CD4-positive, alpha-beta T cell treated with Interleukin-10 for 1 hour (primary cell): ENCODE measurements around the gene PLAAT2.
"Not testable (repeated sequence)": the region's sequence is repeated elsewhere in the genome, so short reads cannot be mapped to it uniquely, and the experiment has no call there.

ENCODE experiments used
- DNase-seq: peaks from one replicate; pipeline ENCODE4 v3.0.0-alpha.2; 2020

The PLAAT2 gene

DNA sequence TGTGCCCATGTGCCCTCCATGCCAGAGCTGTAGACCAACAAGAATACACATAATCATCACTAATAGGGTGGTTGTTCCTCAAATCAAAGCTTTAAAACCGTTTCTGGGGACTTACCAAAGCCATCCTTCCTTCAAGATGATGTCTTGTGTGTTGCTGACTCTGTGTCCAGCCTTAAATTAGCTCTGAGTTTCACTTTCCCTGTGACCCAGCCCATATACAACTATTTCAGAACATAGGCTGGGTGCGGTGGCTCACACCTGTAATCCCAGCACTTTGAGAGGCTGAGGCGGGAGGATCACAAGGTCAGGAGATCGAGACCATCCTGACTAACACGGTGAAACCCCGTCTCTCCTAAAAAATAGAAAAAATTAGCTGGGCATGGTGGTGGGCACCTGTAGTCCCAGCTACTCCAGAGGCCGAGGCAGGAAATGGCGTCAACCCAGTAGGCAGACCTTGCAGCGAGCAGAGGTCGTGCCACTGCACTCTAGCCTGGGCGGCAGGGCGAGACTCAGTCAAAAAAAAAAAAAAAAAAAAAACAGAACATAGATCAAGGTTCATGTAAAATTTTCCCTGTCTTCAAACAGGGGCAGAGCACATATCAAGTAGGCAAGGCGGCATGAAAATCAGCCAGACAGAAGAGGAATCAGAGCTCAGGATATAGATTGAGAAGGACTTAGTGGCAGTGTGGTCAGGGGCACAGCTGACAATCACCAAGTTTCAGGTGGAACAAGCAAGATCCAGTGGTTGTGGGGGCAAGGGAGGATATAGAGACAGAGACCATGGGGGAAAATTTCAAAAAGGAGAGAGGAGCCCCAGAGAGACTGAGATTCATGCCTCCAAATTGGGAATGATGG, at the start of gene PLAAT2:
Gene PLAAT2 (minus strand): TSS at position 179 of the 855 bp plus-strand sequence. CDS start 55 bp downstream, at position 124.
- no peak for DNase-seq

DNA sequence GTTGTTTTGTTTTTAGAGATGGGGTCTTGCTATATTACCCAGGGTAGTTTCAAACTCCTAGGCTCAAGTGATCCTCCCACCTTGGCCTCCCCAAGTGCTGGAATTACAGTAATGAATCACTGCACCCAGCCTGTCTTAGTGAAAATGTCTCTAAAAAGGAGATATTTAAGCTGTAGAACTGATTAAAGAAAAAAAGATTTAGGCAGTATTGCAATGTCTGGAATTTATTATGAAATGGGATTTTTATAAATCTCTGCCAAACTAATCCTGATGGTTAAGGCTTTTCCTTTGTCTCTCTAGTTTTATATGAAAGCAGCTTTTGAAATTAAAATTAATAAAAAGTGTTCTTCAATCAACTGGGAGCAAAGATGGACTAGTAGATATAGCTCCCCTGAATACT, 49.0 kb upstream of the PLAAT2 start:
- no peak for DNase-seq

DNA sequence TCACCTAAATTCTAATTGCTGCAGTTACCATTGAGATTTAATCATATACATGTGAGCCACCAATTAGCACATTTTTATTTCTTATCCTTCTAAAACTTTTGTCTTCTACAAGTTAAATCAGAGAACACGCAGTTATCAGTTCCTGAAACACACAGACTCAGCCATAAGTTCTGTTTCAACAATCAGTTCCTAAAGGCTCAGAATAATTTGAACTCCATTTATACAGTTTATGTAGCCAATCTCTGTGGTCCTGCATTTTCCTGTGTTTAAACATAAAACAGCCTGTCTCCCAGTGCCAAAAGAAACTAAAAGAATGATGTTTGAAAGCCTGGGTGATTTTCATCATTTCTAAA, 48.2 kb upstream of the PLAAT2 start:
- no peak for DNase-seq

DNA sequence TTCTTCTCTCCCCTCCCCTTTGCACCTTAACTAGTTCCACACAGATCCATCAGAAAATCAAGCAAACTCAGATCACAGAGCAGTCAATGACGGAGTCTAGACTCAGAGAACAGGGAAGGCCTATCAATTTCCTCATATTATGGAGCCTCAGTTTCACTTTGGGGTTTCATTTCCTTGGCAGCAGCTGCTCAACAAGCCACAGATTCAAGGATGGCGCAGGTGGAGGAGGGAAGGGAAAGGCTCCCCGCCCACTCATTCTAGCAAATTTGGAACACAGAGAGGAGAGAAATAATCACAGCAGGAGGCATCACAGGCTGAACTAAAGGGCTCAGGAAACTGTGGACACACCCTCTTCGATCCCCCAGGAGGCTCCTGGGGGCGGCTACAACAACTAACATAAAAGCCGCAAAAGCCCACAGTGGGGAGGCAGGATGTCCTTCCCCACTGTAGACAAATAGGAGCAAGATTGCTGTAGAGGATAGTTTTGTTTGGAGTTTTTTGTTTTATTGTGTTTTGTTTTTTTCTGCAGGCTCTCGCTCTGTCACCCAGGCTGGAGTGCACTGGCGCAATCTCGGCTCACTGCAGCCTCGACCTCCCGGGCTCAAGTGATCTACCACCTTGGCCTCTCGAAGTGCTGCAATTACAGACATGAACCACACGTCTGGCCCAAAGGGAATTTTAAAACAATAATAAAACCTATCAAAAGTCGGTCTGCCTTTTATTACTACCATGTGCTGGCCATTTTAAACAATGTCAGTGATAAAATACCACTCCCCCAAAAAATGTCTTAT, 47.6 kb upstream of the PLAAT2 start:
- DNase-seq: no peak

DNA sequence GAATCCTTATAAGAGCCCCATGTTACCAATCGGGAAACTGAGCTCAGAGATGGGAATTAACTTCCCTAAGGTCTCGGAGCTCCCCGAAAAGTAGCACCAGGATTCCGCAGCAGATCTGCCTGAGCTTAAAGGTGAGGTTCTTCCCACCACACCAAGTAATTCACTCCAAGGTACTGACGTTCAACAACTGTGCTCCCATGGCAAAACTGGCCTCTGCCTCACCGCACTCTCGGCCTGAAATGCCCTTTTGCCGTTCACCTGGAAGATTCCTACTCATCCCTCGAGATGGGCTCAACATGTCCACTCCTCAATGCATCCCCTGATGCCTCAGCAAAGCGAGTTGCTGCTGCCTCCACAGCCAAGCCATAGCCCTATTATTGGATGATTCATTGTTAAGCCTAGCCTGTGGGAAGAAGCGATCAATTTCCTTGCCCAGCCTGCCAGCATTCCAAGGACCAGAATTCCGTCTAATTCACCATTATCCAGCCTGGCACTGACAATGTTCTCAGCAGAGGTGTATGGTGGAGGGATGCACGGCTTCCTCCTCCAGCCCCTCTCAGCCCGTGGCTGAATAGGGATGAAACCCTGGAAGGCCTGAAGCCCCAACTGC, 46.9 kb upstream of the PLAAT2 start:
- DNase-seq: no peak

DNA sequence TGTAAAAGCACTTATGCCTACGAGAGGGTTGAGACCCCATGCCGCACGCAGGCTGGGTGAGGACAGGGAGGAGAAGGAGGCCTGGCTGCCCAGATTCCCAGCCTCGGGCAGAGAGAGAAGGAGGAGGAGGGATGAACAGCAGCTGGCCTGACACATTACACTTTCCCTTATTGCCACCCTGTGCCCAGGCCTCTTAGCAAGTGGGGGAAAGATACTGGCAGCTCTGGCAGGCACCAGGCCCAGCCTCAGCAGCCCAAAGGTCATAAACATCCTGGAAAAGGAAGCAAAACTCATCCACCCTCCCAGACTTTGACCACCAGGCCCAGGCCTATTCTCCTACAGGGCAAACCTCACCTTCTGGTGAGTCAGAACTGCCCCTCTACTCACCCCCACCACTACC, 46.4 kb upstream of the PLAAT2 start:
- no peak for DNase-seq

DNA sequence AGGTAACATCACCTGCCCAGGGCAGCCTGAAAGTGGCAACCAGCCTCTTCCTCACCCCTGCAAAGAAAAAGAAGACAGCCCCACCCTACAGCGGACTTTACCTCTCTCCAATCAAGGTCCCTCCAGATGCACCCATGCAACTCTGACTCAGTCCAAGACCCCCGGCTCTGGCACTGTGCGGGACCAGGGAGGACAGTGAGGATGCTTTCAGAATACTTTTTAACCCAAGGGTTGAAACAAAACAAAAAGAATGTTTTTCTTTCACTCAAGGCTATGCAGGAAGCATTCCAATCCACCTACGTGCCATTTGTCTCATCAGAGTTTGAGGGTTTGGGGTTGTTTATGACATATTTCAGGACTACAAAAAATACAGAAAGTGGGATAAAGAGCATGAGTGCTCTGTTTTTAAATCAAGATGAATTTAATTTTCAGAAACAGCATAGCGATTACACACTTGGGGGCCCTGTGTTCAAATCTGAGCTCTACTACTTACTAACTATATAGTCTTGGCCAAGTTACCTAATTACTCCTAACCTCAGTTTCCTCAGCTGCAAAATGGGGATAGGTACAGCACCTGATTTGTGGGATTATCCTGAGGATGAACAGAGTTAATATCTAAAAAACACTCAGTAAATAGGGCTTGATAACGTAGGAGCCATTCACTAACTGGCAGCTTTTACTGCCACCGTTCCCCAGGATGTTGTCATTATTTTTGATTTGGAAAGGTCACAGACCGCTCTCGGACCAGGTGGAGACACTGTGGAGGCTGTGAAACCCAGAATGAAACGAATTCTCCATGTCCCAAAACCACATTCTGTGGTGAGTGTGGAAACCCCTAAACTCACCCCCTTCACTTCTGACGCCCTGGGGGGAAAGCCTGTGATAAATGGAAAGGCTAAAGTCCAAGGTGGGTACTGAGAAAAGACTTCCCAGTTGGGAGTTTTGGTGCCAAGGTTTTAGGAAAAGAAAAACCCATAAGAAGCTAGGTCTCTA, 45.5 kb upstream of the PLAAT2 start:
- no peak for DNase-seq

DNA sequence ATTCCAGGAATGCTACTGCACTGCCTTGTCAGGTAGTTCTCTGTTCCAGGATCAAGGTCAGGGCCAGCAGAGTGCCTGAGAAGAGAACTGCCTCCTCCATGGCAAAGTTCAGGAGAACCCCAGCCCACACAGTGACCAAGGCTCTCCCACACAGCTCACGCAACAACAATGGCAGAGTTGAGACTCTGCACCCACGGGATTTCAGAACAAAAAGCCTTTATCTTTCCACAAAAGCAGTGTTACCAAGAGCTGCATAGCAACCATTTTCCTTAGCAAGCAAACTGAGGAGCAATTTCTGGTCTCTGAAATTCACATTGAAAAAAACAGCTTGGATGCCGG, 40.0 kb upstream of the PLAAT2 start:
- no peak for DNase-seq

DNA sequence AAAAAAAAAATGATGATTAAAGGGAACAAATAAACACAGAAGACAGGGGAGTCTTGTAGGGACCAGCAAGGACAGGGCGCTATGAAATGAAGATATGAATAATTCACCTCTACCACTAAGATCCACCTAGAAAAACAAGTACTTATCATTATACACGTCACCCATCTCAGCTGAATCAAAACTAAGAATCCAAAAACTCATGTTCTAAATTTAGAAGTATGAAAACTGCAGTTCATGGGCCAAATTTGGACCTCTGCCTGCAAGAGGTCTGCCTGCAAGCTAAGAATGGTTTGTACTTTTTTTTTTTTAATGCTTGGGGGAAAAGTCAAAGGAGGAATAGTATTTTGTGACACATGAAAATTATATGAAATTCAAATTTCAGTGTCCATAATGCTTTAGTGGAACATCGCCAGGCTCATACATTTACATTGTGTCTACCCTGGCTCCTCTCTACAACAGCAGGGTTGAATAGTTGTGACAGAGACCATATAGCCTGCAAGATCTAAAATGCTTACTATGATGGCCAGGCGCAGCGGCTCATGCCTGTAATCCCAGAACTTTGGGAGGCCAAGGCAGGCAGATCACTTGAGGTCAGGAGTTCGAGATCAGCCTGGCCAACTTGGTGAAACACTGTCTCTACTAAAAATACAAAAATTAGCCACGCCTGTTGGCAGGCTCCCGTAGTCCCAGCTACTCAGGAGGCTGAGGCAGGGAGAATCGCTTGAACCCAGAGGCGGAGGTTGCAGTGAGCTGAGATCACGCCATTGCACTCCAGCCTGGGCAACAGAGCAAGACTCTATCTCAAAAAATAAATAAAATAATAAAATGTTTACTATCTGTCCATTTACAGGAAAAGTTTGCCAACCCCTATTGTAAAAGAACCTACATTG, 39.4 kb upstream of the PLAAT2 start:
- not testable (repeated sequence) for DNase-seq

DNA sequence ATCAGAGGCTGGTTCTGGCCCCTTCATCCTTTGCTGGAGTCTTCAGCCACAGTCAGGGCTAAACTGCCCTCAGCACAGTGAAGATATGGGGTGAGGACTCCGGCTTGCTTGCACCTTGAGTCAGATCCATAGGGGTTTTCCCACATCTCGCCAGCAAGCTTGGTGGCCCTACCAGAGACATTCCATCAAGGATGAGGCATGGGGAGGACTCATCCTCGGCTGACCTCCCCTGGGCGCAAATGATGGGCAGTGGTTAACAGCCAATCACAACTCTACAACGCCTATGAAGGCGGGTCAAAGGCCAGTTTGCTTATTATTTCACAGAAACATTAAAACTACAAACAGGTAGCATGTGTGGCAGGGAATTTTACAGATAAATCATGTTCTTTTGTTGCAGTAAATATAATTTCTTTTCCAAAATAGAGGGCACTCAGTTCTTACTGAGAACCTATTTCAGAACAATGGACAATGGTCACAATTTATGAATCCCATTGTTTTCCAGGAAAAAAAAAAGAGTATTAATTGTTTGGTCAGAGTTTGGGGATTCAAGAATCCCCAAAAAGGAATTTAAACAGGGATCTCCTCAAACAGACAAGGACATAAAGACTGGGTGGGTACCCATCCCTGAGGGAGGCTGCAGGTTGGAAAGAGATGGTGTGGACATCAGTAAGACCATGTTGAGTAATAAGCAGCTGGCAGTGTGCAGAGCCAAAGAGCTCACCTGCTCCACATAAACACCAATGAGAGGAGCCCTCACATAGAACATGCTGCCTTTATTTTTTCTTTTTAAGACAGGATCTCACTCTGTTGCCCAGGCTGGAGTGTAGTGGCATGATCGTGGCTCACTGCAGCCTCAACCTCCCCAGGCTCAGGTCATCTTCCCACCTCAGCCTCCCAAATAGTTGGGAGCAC, 36.3 kb upstream of the PLAAT2 start:
- DNase-seq: no peak

DNA sequence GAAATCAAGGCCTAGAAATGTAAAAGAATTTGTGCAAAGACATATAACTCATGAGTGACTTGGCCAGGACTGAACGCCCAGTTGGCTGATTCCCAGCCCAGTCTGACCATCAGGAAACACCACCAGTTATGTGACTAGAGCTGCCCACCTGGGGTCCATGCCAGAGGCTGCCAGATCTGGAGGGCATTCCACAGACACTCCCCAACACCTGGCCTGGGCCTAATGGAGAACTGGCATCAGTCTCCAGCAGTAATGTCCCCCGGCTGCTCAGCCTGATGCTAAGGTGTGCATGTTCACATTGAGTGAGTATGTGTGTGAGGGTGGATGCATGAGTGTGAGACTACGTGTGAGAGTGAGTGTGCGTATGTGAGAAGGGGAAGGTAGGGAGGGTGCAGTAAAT, 35.4 kb upstream of the PLAAT2 start:
- no peak for DNase-seq

DNA sequence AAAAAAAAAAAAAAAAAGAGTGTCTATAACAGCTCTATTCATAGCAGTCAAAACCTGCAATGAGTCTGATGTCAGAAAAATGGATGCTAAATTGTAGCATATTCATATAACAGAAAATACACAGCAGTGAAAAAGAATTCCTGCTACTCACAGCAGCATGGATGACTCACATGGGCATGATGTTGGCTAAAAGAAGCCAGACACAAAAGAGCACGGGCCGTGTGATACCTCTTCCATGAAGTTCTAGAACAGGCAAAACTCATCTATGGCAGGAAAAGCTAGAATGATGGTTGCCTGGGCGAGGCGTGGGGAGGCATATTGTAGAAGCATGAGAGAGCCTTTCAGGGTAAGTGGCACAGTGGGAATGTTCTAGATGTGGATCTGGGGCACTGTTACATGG, 32.1 kb upstream of the PLAAT2 start:
- DNase-seq: no peak

DNA sequence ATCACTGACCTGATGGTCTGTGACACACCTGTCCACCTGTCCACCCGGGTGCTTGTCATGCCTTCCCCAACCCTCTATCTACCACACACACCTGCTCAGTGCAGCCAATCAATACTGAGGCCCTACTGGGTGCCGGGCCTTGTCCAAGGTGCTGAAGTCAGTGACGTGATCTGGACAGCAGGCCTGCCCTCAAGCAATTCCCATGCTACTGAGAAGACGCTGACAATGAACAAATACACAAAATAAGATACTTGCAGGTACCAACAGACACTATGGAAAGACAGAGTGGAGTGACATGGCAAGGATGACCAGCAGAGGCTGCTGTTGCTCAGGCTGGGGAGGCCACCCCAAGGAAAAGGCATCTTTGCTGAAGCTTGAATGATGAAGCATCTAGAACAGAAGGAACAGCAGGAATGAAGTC, 29.8 kb upstream of the PLAAT2 start:
- no peak for DNase-seq

DNA sequence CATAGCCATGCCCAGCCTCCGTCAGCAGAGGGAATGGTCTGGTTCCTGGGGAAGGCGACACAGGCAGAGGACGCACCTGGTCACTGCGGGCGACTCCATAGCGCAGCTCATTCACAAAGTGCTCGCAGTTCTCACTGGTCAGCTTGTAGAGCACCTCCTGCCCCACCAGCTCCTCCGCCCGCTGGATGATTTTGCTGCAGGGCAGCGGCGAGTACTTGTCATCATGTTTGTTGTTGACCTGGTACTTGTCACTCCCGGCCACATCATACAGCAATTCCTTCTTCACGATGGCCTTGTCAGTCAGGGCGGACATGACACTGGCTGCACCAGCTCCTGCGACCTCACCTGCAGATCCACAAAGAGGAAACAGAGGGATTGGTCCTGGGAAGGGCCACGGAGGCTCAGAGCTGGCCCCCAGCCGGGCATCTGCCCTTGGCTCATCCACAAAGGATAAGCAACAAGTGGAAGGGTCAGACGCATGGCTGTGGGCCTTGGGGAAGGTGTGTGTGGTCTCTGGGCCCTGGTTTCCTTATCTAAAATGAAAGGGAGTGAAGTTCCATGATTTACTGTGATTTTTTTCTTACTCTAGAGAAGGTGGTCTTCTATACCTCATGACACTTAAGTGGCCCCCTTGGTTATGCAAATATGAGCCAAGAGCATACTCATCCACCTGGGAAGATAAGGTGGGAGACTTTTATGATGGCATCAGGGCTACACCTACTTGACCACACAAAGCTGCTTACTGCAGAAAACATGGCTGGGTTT, 27.0 kb upstream of the PLAAT2 start:
- no peak for DNase-seq

DNA sequence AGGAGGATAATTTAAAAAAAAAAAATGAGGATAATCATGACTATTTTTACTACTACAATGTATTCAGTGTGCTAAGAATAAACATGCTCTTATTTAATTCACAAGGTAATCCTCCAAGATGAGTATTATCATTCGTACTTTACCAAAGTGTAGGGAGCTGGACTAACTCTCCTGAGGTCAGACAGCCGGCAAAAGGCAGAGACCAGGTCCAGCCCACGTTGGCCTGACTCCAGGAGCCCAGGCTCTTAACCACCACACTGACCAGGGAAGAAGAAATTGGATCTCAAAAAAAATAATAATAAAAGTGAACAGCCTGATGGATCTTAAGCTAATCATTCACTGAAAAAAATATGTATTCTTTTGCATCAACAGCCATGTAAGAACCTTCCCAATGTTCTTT, 25.8 kb upstream of the PLAAT2 start:
- DNase-seq: no peak

DNA sequence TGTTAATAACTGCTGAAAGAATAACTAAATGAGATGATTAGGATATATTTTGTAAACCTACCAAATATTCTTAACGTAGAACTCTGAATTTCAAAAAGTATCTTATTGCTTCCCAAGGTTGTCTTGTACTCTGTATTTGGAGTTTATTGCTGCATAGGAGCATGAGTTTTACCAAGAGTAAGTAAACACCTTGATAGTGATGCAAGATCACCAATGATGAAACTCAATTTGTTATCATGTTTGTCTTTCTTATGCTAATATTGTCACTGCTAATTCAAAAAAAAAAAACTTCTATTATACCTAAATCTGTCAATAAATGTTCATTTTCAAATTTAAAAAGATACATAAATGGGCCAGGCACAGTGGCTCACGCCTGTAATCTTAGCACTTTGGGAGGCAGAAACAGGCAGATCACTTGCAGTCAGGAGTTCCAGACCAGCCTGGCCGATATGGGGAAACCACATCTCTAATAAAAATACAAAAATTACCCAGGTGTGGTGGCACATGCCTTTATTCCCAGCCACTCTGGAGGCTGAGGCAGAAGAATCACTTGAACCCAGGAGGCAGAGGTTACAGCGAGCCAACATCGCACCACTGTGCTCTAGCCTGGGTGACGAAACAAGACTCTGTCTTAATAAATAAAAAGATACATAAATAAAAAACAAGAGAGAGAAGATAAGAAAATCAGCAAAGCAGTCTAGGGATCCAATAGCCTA, 23.4 kb upstream of the PLAAT2 start:
- DNase-seq: no peak

DNA sequence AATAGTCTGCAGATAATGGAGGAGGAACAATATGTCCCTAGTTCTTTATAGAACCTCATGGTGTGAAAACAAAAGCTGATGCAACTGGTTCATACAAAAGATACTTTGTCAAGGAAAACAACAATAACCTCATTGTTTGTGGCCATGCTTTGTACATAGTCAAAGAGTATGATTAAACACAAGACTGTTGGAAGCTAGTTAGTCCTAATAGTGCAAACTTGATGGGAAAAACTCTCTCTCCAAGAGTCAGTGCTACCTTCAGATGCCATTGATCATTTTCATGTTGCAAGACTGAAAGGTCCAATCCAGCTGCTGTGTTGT, 20.1 kb upstream of the PLAAT2 start:
- no peak for DNase-seq

DNA sequence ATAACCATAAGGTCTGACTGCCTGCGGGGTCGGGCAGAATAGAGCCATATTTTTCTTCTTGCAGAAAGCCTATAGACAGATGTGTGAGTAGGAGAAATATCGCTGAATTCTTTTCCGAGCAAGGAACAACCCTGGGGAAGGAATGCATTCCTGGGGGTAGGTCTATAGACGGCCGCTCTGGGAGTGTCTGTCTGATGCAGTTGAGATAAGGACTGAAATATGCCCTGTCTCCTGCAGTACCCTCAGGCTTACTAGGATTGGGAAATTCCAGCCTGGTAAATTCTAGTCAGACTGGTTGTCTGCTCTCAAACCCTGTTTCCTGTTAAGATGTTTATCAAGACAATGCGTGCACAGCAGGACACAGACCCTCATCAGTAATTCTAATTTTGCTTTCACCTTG, 18.0 kb upstream of the PLAAT2 start:
- DNase-seq: not testable (repeated sequence)

DNA sequence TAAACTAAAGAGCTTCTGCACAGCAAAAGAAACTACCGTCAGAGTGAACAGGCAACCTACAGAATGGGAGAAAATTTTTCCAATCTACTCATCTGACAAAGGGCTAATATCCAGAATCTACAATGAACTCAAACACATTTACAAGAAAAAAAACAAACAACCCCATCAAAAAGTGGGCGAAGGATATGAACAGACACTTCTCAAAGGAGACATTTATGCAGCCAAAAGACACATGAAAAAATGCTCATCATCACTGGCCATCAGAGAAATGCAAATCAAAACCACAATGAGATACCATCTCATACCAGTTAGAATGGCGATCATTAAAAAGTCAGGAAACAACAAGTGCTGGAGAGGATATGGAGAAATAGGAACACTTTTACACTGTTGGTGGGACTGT, 15.7 kb upstream of the PLAAT2 start:
- DNase-seq: not testable (repeated sequence)
